Large intestine (tissue), 12 donors: ENCODE measurements around the gene POMT2. TPM values are rescaled to one million over a fixed set of nuclear protein-coding genes. Genes with fewer than 3 reads are reported as not detected.

ENCODE experiments used
- DNase-seq, 2 donors: peaks; one replicate each; pipeline versions ENCODE4 v3.0.0 to v3.0.0-alpha.2; 2013
- H3K27ac ChIP-seq: one replicate; pipeline ENCODE4 v1.5.1; 2013; ENCODE audit warnings: low read length
- H3K27me3 ChIP-seq: 2 replicates; pipeline ENCODE4 v1.6.1; 2013; ENCODE audit warnings: low read length; ENCODE audit not compliant: control insufficient read depth, insufficient read depth
- H3K36me3 ChIP-seq: 2 replicates; pipeline ENCODE4 v1.6.1; 2013; ENCODE audit warnings: low read length; ENCODE audit not compliant: control insufficient read depth, insufficient read depth
- H3K4me1 ChIP-seq: one replicate; pipeline ENCODE4 v1.6.1; 2013; ENCODE audit warnings: low read length; ENCODE audit not compliant: control insufficient read depth, insufficient read depth
- H3K4me3 ChIP-seq: one replicate; pipeline ENCODE4 v1.5.1; 2013; ENCODE audit warnings: low read length
- H3K9me3 ChIP-seq: one replicate; pipeline ENCODE4 v1.6.1; 2013; ENCODE audit warnings: mild to moderate bottlenecking, low read depth, low read length, moderate library complexity; ENCODE audit not compliant: control insufficient read depth
- WGBS: methylation state at CpG from one replicate; pipeline ENCODE4 v1.1.5; 2013; ENCODE audit warnings: low lambda C conversion rate; ENCODE audit not compliant: insufficient coverage; 5-methylcytosine and 5-hydroxymethylcytosine counted together
- long read RNA-seq, 11 donors: transcript quantifications; one replicate each; lab custom pipeline, GENCODE V29; 2026
- polyA plus RNA-seq: library from polyadenylated mRNA; unstranded; fragments of 120-200 nt; gene quantifications from one replicate; pipeline ENCODE4 v1.2.1, GENCODE V29; 2013

Gene POMT2
- polyA plus RNA-seq = 17.2 TPM
- long read RNA-seq, donor 1, full-length matches to known transcripts = 2 of 2 reads
- long read RNA-seq, donor 1, partial matches to known transcripts = 0 of 2 reads
- long read RNA-seq, donor 1, other reads (novel, unspliced or antisense) = 0 of 2 reads
- long read RNA-seq, donor 2, full-length matches to known transcripts = 1 of 1 reads
- long read RNA-seq, donor 2, partial matches to known transcripts = 0 of 1 reads
- long read RNA-seq, donor 2, other reads (novel, unspliced or antisense) = 0 of 1 reads
- long read RNA-seq, donor 3 = 0 reads
- long read RNA-seq, donor 4 = 0 reads
- long read RNA-seq, donor 5, full-length matches to known transcripts = 3 of 3 reads
- long read RNA-seq, donor 5, partial matches to known transcripts = 0 of 3 reads
- long read RNA-seq, donor 5, other reads (novel, unspliced or antisense) = 0 of 3 reads
- long read RNA-seq, donor 6, full-length matches to known transcripts = 1 of 1 reads
- long read RNA-seq, donor 6, partial matches to known transcripts = 0 of 1 reads
- long read RNA-seq, donor 6, other reads (novel, unspliced or antisense) = 0 of 1 reads
- long read RNA-seq, donor 7, full-length matches to known transcripts = 3 of 3 reads
- long read RNA-seq, donor 7, partial matches to known transcripts = 0 of 3 reads
- long read RNA-seq, donor 7, other reads (novel, unspliced or antisense) = 0 of 3 reads
- long read RNA-seq, donor 8, full-length matches to known transcripts = 3 of 3 reads
- long read RNA-seq, donor 8, partial matches to known transcripts = 0 of 3 reads
- long read RNA-seq, donor 8, other reads (novel, unspliced or antisense) = 0 of 3 reads
- long read RNA-seq, donor 9, full-length matches to known transcripts = 1 of 1 reads
- long read RNA-seq, donor 9, partial matches to known transcripts = 0 of 1 reads
- long read RNA-seq, donor 9, other reads (novel, unspliced or antisense) = 0 of 1 reads
- long read RNA-seq, donor 10 = 0 reads
- long read RNA-seq, donor 11, full-length matches to known transcripts = 2 of 2 reads
- long read RNA-seq, donor 11, partial matches to known transcripts = 0 of 2 reads
- long read RNA-seq, donor 11, other reads (novel, unspliced or antisense) = 0 of 2 reads

- H3K36me3 ChIP-seq = no peaks in the 10 kb centered on the region
- no peaks in the 10 kb centered on the region for H3K9me3 ChIP-seq
- WGBS = no CpG with 5 or more reads among the region's 69 CpGs
- H3K27ac ChIP-seq = peak within 1 kb of the TSS; percentile 100
- H3K4me1 ChIP-seq = peaks cover 30% of the 10 kb centered on the region
- H3K27me3 ChIP-seq = no peaks in the 10 kb centered on the region
- H3K4me3 ChIP-seq = peak within 1 kb of the TSS; percentile 93
- DNase-seq = peak; percentile 93
Measured at GRCh38 chr14:77320238-77320935, at the start of gene POMT2. Gene POMT2, minus strand, starts transcription at chr14:77320883. Its CDS starts 202 bp downstream, at chr14:77320681.

- WGBS = no CpG with 5 or more reads among the region's 1 CpG
- H3K36me3 ChIP-seq = no peaks in the 10 kb centered on the region
- H3K4me3 ChIP-seq = no peak overlapping the region
- no peak overlapping the region for H3K27ac ChIP-seq
- no peaks in the 10 kb centered on the region for H3K9me3 ChIP-seq
- no peak for DNase-seq
- no peaks in the 10 kb centered on the region for H3K4me1 ChIP-seq
- H3K27me3 ChIP-seq = no peaks in the 10 kb centered on the region
Measured at GRCh38 chr14:77369285-77369684, 48.6 kb upstream of the POMT2 start.

- Histone ChIP-seq H3K27me3 (no peaks in the 10 kb centered on the region), H3K4me3 (no peak overlapping the region), H3K9me3 (no peaks in the 10 kb centered on the region), H3K27ac (no peak overlapping the region), H3K36me3 (no peaks in the 10 kb centered on the region), H3K4me1 (no peaks in the 10 kb centered on the region)
- no CpG with 5 or more reads among the region's 3 CpGs for WGBS
- no peak for DNase-seq
Measured at GRCh38 chr14:77364146-77364545, 43.5 kb upstream of the POMT2 start.

- Histone ChIP-seq H3K4me1 (no peaks in the 10 kb centered on the region), H3K4me3 (no peak overlapping the region), H3K27ac (no peak overlapping the region), H3K9me3 (no peaks in the 10 kb centered on the region), H3K27me3 (no peaks in the 10 kb centered on the region), H3K36me3 (no peaks in the 10 kb centered on the region)
- WGBS = 86% methylated on average over 1 of the region's 1 CpG
- DNase-seq = no peak
Measured at GRCh38 chr14:77359626-77360025, 38.9 kb upstream of the POMT2 start.

GRCh38 chr14:77356899-77357298 is 36.2 kb upstream of the POMT2 start:
- no peak overlapping the region for H3K4me3 ChIP-seq
- H3K9me3 ChIP-seq = no peaks in the 10 kb centered on the region
- no peak overlapping the region for H3K27ac ChIP-seq
- 95% methylated on average over 4 of the region's 4 CpGs for WGBS
- H3K27me3 ChIP-seq = no peaks in the 10 kb centered on the region
- H3K4me1 ChIP-seq = no peaks in the 10 kb centered on the region
- H3K36me3 ChIP-seq = no peaks in the 10 kb centered on the region
- no peak for DNase-seq

- Histone ChIP-seq H3K9me3 (no peaks in the 10 kb centered on the region), H3K4me3 (no peak overlapping the region), H3K27me3 (no peaks in the 10 kb centered on the region), H3K27ac (no peak overlapping the region), H3K4me1 (no peaks in the 10 kb centered on the region), H3K36me3 (peaks cover 2% of the 10 kb centered on the region)
- 100% methylated on average over 1 of the region's 4 CpGs for WGBS
- DNase-seq = no peak
Measured at GRCh38 chr14:77355811-77356210, 35.1 kb upstream of the POMT2 start.

- no peak overlapping the region for H3K4me3 ChIP-seq
- H3K27ac ChIP-seq = no peak overlapping the region
- peaks cover 12% of the 10 kb centered on the region for H3K36me3 ChIP-seq
- no peaks in the 10 kb centered on the region for H3K27me3 ChIP-seq
- no peaks in the 10 kb centered on the region for H3K9me3 ChIP-seq
- H3K4me1 ChIP-seq = no peaks in the 10 kb centered on the region
- 100% methylated on average over 1 of the region's 5 CpGs for whole genome bisulfite sequencing
- DNase-seq = no peak
Measured at GRCh38 chr14:77353469-77354141, 32.9 kb upstream of the POMT2 start.

- Histone ChIP-seq H3K27me3 (no peaks in the 10 kb centered on the region), H3K9me3 (no peaks in the 10 kb centered on the region), H3K4me3 (no peak overlapping the region), H3K36me3 (peaks cover 22% of the 10 kb centered on the region), H3K27ac (no peak overlapping the region), H3K4me1 (no peaks in the 10 kb centered on the region)
- no peak for DNase-seq
- 100% methylated on average over 1 of the region's 3 CpGs for WGBS
Measured at GRCh38 chr14:77347751-77348150, 27.1 kb upstream of the POMT2 start.

GRCh38 chr14:77346495-77346894 is 25.8 kb upstream of the POMT2 start:
- Histone ChIP-seq H3K27ac (no peak overlapping the region), H3K4me1 (no peaks in the 10 kb centered on the region), H3K27me3 (no peaks in the 10 kb centered on the region), H3K9me3 (no peaks in the 10 kb centered on the region), H3K36me3 (peaks cover 34% of the 10 kb centered on the region), H3K4me3 (no peak overlapping the region)
- DNase-seq = no peak
- WGBS = no CpG with 5 or more reads among the region's 2 CpGs
